Stomach smooth muscle (tissue), 2 donors: ENCODE measurements around the gene SLC9A1.
"Not testable (repeated sequence)": the region's sequence is repeated elsewhere in the genome, so short reads cannot be mapped to it uniquely, and the experiment has no call there.

ENCODE experiments used
- H3K27ac ChIP-seq: one replicate; pipeline ENCODE4 v1.7.0; 2013; ENCODE audit warnings: mild to moderate bottlenecking, low read length, inconsistent platforms
- H3K27me3 ChIP-seq, 2 donors: one replicate each; pipeline ENCODE4 v1.7.0; 2013; ENCODE audit warnings: low read length in 2 of 2; ENCODE audit not compliant: insufficient read depth in 2 of 2, control insufficient read depth in 1 of 2
- H3K36me3 ChIP-seq, 2 donors: one replicate each; pipeline ENCODE4 v1.7.0; 2013; ENCODE audit warnings: low read length in 2 of 2; ENCODE audit not compliant: control insufficient read depth in 2 of 2, insufficient read depth in 2 of 2
- H3K4me1 ChIP-seq: one replicate; pipeline ENCODE4 v1.7.0; 2013; ENCODE audit warnings: low read length; ENCODE audit not compliant: control insufficient read depth, insufficient read depth
- H3K4me3 ChIP-seq, 2 donors: one replicate each; pipeline ENCODE4 v1.7.0; 2013; ENCODE audit warnings: low read length in 2 of 2
- H3K9ac ChIP-seq, 2 donors: one replicate each; pipeline ENCODE4 v1.7.0; 2013; ENCODE audit warnings: low read length in 2 of 2, mild to moderate bottlenecking in 1 of 2
- H3K9me3 ChIP-seq, 2 donors: one replicate each; pipeline ENCODE4 v1.7.0; 2013; ENCODE audit warnings: low read length in 2 of 2; ENCODE audit not compliant: control insufficient read depth in 2 of 2
- donor health status: healthy.
- donor health status: Pancreatic carcinoma.

Gene SLC9A1

DNA sequence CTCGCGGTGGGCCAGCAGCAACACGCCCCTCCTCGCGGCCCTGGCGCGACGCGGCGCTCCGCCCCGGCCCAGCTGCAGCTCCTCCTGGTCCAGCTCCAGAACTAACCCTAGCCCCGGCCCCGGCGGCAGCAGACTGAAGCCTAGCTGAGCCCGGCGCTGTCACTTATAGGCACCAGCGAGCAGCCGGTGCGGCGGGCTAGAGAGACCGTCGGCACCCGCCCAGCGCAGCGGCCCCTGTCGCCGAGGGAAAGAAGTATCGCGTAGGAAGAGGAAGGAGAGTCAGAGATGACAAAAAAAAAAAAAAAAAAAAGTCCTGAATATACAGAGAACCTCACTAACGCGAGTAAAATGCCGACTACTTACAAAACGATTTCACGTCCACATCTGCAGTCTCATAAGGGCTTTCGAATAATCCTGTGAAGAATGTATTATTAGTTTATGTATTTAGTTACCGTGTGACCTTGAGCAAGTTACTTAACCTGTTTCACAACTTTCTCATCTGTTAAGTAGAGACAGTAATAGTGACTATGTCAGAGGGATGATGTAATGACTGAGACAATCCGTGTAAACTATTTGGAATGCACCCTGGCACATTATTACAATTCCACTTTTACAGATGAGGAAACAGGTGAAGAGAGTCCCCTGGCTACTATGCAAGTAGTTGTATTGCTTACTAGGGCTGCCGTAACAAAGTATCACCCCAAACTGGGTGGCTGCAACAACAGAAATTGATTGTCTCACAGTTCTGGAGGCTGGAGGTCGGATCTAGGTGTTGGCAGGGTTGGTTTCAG, at the start of gene SLC9A1:
TSS of gene SLC9A1 (minus strand) at position 135 of the 791 bp plus-strand sequence. CDS start 791 bp downstream, outside the sequence.
- Histone ChIP-seq H3K4me3 (peak within 1 kb of the TSS; percentile 70 to 84), H3K4me1 (peaks cover 35% of the 10 kb centered on the region), H3K36me3 (no peaks in the 10 kb centered on the region), H3K9ac (peak within 1 kb of the TSS; percentile 84 to 87), H3K9me3 (no peaks in the 10 kb centered on the region), H3K27me3 (no peaks in the 10 kb centered on the region), H3K27ac (peak within 1 kb of the TSS; percentile 61)

- H3K4me1 ChIP-seq, result no peaks in the 10 kb centered on the region
Measured at GRCh38 chr1:27203946-27204345, 49.0 kb upstream of the SLC9A1 start.

DNA sequence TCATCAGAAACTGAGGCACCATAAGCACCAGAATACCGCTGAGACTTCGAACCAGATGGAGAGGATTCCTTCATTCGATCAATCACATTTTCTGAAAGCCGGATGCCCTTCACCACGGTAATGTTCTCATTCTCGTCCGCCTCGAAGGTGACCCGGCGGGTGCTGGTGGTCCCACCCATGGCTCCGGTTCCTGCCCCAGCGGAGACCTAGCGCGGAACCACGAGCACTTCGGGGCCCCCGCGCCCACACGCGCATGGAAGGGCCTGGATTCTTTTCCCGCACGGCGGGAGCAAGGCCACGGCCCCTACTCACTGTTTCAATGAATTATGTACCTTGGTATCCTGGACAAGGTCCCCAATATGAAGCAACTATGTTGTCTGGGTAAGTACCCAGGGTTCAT, 46.4 kb upstream of the SLC9A1 start:
- Histone ChIP-seq H3K4me1 (peaks cover 5% of the 10 kb centered on the region), H3K9ac (no peak overlapping the region), H3K27ac (no peak overlapping the region), H3K4me3 (no peak overlapping the region), H3K27me3 (peaks cover 0 to 3% of the 10 kb centered on the region in 2 donors), H3K36me3 (no peaks in the 10 kb centered on the region), H3K9me3 (no peaks in the 10 kb centered on the region)

More at GRCh38 chr1:27203946-27204345, 49.0 kb upstream of the SLC9A1 start:
- Histone ChIP-seq H3K4me3 (no peak overlapping the region), H3K27me3 (peaks cover 0 to 3% of the 10 kb centered on the region in 2 donors), H3K9ac (no peak overlapping the region), H3K36me3 (no peaks in the 10 kb centered on the region), H3K9me3 (no peaks in the 10 kb centered on the region), H3K27ac (no peak overlapping the region)

- no peak overlapping the region for H3K4me3 ChIP-seq
- H3K27ac ChIP-seq, result no peak overlapping the region
- H3K9ac ChIP-seq, result no peak overlapping the region
- peaks cover 0 to 6% of the 10 kb centered on the region in 2 donors for H3K27me3 ChIP-seq
- H3K9me3 ChIP-seq, result no peaks in the 10 kb centered on the region
- no peaks in the 10 kb centered on the region for H3K36me3 ChIP-seq
- H3K4me1 ChIP-seq, result peaks cover 5% of the 10 kb centered on the region
Measured at GRCh38 chr1:27193194-27193593, 38.3 kb upstream of the SLC9A1 start.

- no peaks in the 10 kb centered on the region for H3K9me3 ChIP-seq
- H3K4me3 ChIP-seq, result no peak overlapping the region
- H3K36me3 ChIP-seq, result no peaks in the 10 kb centered on the region
- peaks cover 0 to 6% of the 10 kb centered on the region in 2 donors for H3K27me3 ChIP-seq
- no peak overlapping the region for H3K9ac ChIP-seq
- H3K4me1 ChIP-seq, result no peaks in the 10 kb centered on the region
- H3K27ac ChIP-seq, result no peak overlapping the region
Measured at GRCh38 chr1:27192039-27192529, 37.2 kb upstream of the SLC9A1 start.

DNA sequence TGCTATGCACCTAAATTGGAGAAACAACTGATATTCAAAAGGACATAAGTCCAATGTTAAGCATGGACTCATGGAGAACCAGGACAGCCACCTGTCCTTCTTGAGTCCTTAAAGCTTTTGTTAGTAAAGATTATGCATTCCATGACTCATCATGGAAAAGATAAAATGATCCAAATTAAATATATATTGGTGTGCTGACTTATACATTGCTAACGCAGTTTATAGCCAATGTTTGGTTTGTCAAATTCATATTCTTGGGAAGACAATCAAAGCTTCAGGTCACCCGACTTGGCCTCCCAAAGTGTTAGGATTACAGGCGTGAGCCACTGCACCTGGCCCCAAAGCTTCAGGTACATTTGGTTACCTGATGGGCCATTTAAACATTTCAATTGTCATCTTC, 29.7 kb upstream of the SLC9A1 start:
- H3K27ac ChIP-seq, H3K27me3 ChIP-seq, H3K9ac ChIP-seq, H3K9me3 ChIP-seq, H3K36me3 ChIP-seq, H3K4me1 ChIP-seq, H3K4me3 ChIP-seq: not testable (repeated sequence)

GRCh38 chr1:27179979-27180378, 25.1 kb upstream of the SLC9A1 start:
- H3K4me1 ChIP-seq, result no peaks in the 10 kb centered on the region
- no peaks in the 10 kb centered on the region for H3K9me3 ChIP-seq
- H3K27me3 ChIP-seq, result no peaks in the 10 kb centered on the region
- no peak overlapping the region for H3K9ac ChIP-seq
- H3K36me3 ChIP-seq, result no peaks in the 10 kb centered on the region
- no peak overlapping the region for H3K27ac ChIP-seq
- H3K4me3 ChIP-seq, result no peak overlapping the region

DNA sequence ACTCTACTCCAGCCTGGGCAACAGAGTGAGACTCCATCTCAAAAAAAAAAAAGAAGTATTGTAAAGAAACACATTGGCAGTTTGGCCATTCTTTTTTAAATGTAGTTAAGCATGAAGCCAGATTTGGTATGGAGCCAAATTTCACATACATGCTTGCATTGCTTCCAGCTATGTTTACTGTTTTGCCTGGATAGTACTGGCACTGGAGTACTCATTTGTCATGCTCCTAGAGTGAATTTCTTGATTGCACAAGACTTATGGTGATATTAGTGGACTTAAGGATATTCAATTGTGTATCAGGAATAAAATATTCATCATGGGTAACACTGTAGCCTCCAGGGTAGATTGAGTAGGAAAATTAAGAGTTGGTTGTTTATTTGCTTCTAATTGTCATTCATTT, 24.5 kb upstream of the SLC9A1 start:
- no peak overlapping the region for H3K27ac ChIP-seq

DNA sequence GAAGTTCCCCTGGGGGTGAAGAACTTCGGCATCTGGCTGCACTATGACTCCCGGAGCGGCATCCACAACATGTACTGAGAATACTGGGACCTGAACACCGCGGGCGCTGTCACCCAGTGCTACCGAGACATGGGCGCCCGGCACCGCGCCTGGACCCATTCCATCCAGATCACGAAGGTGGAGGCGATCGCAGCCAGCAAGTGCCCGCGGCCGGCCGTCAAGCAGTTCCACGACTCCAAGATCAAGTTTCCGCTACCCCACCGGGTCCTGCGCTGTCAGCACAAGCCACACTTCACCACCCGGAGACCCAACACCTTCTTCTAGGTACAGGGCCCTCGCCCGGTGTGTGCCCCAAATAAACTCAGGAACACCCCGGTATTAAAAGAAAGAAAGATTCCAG, 22.0 kb upstream of the SLC9A1 start:
- no peak overlapping the region for H3K9ac ChIP-seq
- no peaks in the 10 kb centered on the region for H3K9me3 ChIP-seq
- no peaks in the 10 kb centered on the region for H3K27me3 ChIP-seq
- H3K4me1 ChIP-seq, result no peaks in the 10 kb centered on the region
- no peaks in the 10 kb centered on the region for H3K36me3 ChIP-seq
- no peak overlapping the region for H3K27ac ChIP-seq
- H3K4me3 ChIP-seq, result no peak overlapping the region

More for the DNA sequence above, 24.5 kb upstream of the SLC9A1 start:
- Histone ChIP-seq H3K4me3 (no peak overlapping the region), H3K36me3 (no peaks in the 10 kb centered on the region), H3K4me1 (no peaks in the 10 kb centered on the region), H3K9me3 (no peaks in the 10 kb centered on the region), H3K9ac (no peak overlapping the region), H3K27me3 (no peaks in the 10 kb centered on the region)

DNA sequence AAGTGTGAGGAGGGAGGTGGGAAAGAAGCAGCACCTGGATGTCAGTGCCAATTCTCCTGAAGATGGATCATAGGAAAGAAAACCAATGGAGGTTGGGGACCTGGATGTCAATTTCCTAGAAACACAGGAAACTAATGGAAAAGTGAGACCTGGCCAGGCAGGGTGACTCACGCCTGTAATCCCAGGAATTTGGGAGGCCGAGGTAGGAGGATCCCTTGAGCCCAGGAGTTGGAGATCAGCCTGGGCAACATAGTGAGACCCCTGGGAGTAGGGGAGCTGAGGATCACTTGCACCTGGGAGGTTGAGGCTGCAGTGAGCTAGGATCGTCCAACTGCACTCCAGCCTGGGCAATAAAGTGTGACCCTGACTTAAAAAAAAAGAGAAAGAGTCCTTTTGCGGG, 21.4 kb upstream of the SLC9A1 start:
- Histone ChIP-seq H3K9ac (no peak overlapping the region), H3K9me3 (no peaks in the 10 kb centered on the region), H3K4me3 (no peak overlapping the region), H3K27ac (no peak overlapping the region), H3K36me3 (no peaks in the 10 kb centered on the region), H3K27me3 (no peaks in the 10 kb centered on the region), H3K4me1 (no peaks in the 10 kb centered on the region)

DNA sequence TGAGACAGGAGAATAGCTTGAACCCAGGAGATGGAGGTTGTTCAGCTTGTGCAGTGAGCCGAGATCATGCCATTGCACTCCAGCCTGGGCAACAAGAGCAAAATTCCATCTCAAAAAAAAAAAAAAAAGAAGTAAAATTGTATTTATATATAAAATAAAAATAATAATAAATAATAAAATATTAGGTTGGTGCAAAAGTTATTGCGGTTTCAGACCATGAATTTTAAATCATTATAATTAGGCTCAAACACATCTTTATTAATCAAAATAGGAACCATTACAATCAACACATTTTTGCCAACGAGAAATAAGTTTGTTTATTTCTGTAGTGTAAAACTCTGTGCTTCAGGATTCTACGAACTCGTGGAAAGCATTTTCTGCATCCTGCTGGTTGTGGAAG, 18.1 kb upstream of the SLC9A1 start:
- not testable (repeated sequence) for H3K9ac ChIP-seq, H3K4me3 ChIP-seq, H3K27me3 ChIP-seq, H3K4me1 ChIP-seq, H3K27ac ChIP-seq, H3K9me3 ChIP-seq, H3K36me3 ChIP-seq
